Testis (tissue), 3 donors: Measurements from ENCODE around the gene ATG4B. TPM values are rescaled to one million over a fixed set of nuclear protein-coding genes. Genes with fewer than 3 reads are reported as not detected.

ENCODE experiments used
- DNase-seq: peaks from one replicate; pipeline ENCODE4 v3.0.0-alpha.2; 2019
- H3K27ac ChIP-seq, 2 donors: fragments of 200-600 bp; sonication (generic); one replicate each; pipeline ENCODE4 v1.5.1; 2019
- H3K27me3 ChIP-seq: fragments of 200-600 bp; sonication (generic); one replicate; pipeline ENCODE4 v1.5.1; 2019
- H3K36me3 ChIP-seq: fragments of 200-600 bp; sonication (generic); one replicate; pipeline ENCODE4 v1.5.1; 2017; ENCODE audit warnings: low read depth; ENCODE audit errors: missing control alignments
- H3K4me1 ChIP-seq: fragments of 200-600 bp; sonication (generic); one replicate; pipeline ENCODE4 v1.5.1; 2019
- H3K4me3 ChIP-seq, 2 donors: fragments of 200-600 bp; sonication (generic); one replicate each; pipeline ENCODE4 v1.5.1; 2017 to 2019
- H3K9me3 ChIP-seq: fragments of 200-600 bp; sonication (generic); one replicate; pipeline ENCODE4 v1.5.1; 2017
- POLR2A ChIP-seq: fragments of 450-650 bp; IDR thresholded peaks from one replicate; pipeline ENCODE4 v1.6.1; 2017; ENCODE audit warnings: antibody characterized with exemption, mild to moderate bottlenecking, moderate library complexity
- WGBS, 2 donors: methylation state at CpG; one replicate each; pipeline ENCODE4 v1.1.5; 2018; 5-methylcytosine and 5-hydroxymethylcytosine counted together
- intact Hi-C: fragments of 100-400 bp; cut with DNase I; formaldehyde crosslinking; loops from one replicate; pipeline ENCODE4 v1.15.1; 2023; ENCODE audit warnings: low total_unique reads
- polyA plus RNA-seq: library from polyadenylated mRNA; stranded (reverse); fragments of 350-450 nt; fragmentation: Illumina TruSeq; extraction: RNeasy Lipid Tissue Mini Kit (QIAGEN cat#74804); gene quantifications from one replicate; pipeline ENCODE4 v1.2.3, GENCODE V29; 2014; ENCODE audit warnings: low read depth, low replicate concordance; ENCODE audit not compliant: insufficient read depth
- total RNA-seq, 2 donors: library from RNA; depleted of rRNA; stranded (reverse); fragments of >200 nt; gene quantifications; one replicate each; pipeline ENCODE4 v1.2.3, GENCODE V29; 2016
- TF ChIP-seq, protein P1 (sequence below), 3 experiments: fragments of 450-650 bp in 2 of 3; fragments of 200-600 bp in 1 of 3; sonication (generic) in 1 of 3; IDR thresholded peaks; one replicate each; pipeline ENCODE4 v1.5.1; 2016 to 2019; ENCODE audit warnings: antibody characterized with exemption in 3 of 3, mild to moderate bottlenecking in 2 of 3, moderate library complexity in 1 of 3

The ATG4B gene
- total and polyA plus RNA-seq, 3 donors from 2014 or later: 123 to 159 (median 149) TPM

GRCh38 chr2:241595600-241596140 lies 41.8 kb upstream of the ATG4B start:
- TF ChIP-seq, protein P1, sequence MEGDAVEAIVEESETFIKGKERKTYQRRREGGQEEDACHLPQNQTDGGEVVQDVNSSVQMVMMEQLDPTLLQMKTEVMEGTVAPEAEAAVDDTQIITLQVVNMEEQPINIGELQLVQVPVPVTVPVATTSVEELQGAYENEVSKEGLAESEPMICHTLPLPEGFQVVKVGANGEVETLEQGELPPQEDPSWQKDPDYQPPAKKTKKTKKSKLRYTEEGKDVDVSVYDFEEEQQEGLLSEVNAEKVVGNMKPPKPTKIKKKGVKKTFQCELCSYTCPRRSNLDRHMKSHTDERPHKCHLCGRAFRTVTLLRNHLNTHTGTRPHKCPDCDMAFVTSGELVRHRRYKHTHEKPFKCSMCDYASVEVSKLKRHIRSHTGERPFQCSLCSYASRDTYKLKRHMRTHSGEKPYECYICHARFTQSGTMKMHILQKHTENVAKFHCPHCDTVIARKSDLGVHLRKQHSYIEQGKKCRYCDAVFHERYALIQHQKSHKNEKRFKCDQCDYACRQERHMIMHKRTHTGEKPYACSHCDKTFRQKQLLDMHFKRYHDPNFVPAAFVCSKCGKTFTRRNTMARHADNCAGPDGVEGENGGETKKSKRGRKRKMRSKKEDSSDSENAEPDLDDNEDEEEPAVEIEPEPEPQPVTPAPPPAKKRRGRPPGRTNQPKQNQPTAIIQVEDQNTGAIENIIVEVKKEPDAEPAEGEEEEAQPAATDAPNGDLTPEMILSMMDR (IDR thresholded peaks at IDR 0.05): peak in 1 of 3 experiments; percentile 9
- no peak for TF ChIP-seq POLR2A
- H3K27ac ChIP-seq: no peak overlapping the region
- no peaks in the 10 kb centered on the region for H3K4me1 ChIP-seq
- no peaks in the 10 kb centered on the region for H3K9me3 ChIP-seq
- WGBS, 2 donors: 86 to 94% methylated on average over 15 of the region's 15 CpGs
- no peak for DNase-seq
- H3K36me3 ChIP-seq: no peaks in the 10 kb centered on the region
- no peak overlapping the region for H3K4me3 ChIP-seq
- intact Hi-C loops: no loop called here
- no peaks in the 10 kb centered on the region for H3K27me3 ChIP-seq

- H3K4me1 ChIP-seq: no peaks in the 10 kb centered on the region
- TF ChIP-seq POLR2A: no peak
- TF ChIP-seq, protein P1 (IDR thresholded peaks at IDR 0.05): no peak
- no peak overlapping the region for H3K4me3 ChIP-seq
- no peaks in the 10 kb centered on the region for H3K9me3 ChIP-seq
- no peaks in the 10 kb centered on the region for H3K36me3 ChIP-seq
- no peaks in the 10 kb centered on the region for H3K27me3 ChIP-seq
- 89% methylated on average over 6 of the region's 6 CpGs for WGBS, 2 donors
- H3K27ac ChIP-seq: no peak overlapping the region
- intact Hi-C loops: no loop called here
- DNase-seq: no peak
Measured at GRCh38 chr2:241597561-241597960, 39.9 kb upstream of the ATG4B start.

GRCh38 chr2:241598061-241598460 lies 39.4 kb upstream of the ATG4B start:
- Histone ChIP-seq H3K9me3 (no peaks in the 10 kb centered on the region), H3K4me1 (no peaks in the 10 kb centered on the region), H3K36me3 (no peaks in the 10 kb centered on the region), H3K4me3 (no peak overlapping the region), H3K27ac (no peak overlapping the region), H3K27me3 (no peaks in the 10 kb centered on the region)
- intact Hi-C loops: no loop called here
- 41 to 42% methylated on average over 5 of the region's 5 CpGs for WGBS, 2 donors
- TF ChIP-seq, protein P1 (IDR thresholded peaks at IDR 0.05): no peak
- TF ChIP-seq POLR2A: no peak
- DNase-seq: peak; percentile 54

GRCh38 chr2:241598487-241598886 lies 39.0 kb upstream of the ATG4B start:
- no peaks in the 10 kb centered on the region for H3K9me3 ChIP-seq
- H3K4me3 ChIP-seq: no peak overlapping the region
- 57 to 63% methylated on average over 1 of the region's 1 CpG for WGBS, 2 donors
- no peak overlapping the region for H3K27ac ChIP-seq
- no peak for DNase-seq
- no peaks in the 10 kb centered on the region for H3K27me3 ChIP-seq
- intact Hi-C loops: no loop called here
- no peaks in the 10 kb centered on the region for H3K36me3 ChIP-seq
- TF ChIP-seq POLR2A: no peak
- TF ChIP-seq, protein P1 (IDR thresholded peaks at IDR 0.05): peak in 1 of 3 experiments; percentile 14
- H3K4me1 ChIP-seq: no peaks in the 10 kb centered on the region

- Histone ChIP-seq H3K27ac (no peak overlapping the region), H3K4me3 (no peak overlapping the region), H3K36me3 (no peaks in the 10 kb centered on the region), H3K4me1 (no peaks in the 10 kb centered on the region), H3K9me3 (no peaks in the 10 kb centered on the region), H3K27me3 (no peaks in the 10 kb centered on the region)
- no peak for DNase-seq
- TF ChIP-seq, protein P1 (IDR thresholded peaks at IDR 0.05): no peak
- TF ChIP-seq POLR2A: no peak
- 85 to 89% methylated on average over 6 of the region's 6 CpGs for WGBS, 2 donors
- intact Hi-C loops: no loop called here
Measured at GRCh38 chr2:241599615-241600014, 37.9 kb upstream of the ATG4B start.
